ENCODE measurements around the gene CNGA2.

Gene CNGA2

GRCh38 chrX:151776936-151777335, 42.4 kb downstream of the CNGA2 start:
- Histone ChIP-seq H3K4me1 (ENCODE audit: control insufficient read depth in 1 of 2, insufficient read depth in 2 of 2, low read length in 2 of 2) (no peaks in the 10 kb centered on the region), H3K27me3 (ENCODE audit: low read depth, low read length) (no peaks in the 10 kb centered on the region), H3K4me3 (ENCODE audit: low read depth in 1 of 2, low read length in 2 of 2) (no peak overlapping the region)

GRCh38 chrX:151779258-151779657, 44.7 kb downstream of the CNGA2 start:
- Histone ChIP-seq H3K27ac (ENCODE audit: low read length) (no peak overlapping the region), H3K36me3 (ENCODE audit: control insufficient read depth in 1 of 2, insufficient read depth in 2 of 2, low read length in 2 of 2) (no peaks in the 10 kb centered on the region), H3K4me1 (ENCODE audit: control insufficient read depth in 1 of 2, insufficient read depth in 2 of 2, low read length in 2 of 2) (no peaks in the 10 kb centered on the region), H3K9me3 (ENCODE audit: control insufficient read depth in 1 of 2, low read length in 2 of 2) (no peaks in the 10 kb centered on the region), H3K27me3 (ENCODE audit: low read depth, low read length) (no peaks in the 10 kb centered on the region), H3K4me3 (ENCODE audit: low read depth in 1 of 2, low read length in 2 of 2) (no peak overlapping the region)

More at GRCh38 chrX:151776936-151777335, 42.4 kb downstream of the CNGA2 start:
- Histone ChIP-seq H3K27ac (ENCODE audit: low read length) (no peak overlapping the region), H3K36me3 (ENCODE audit: control insufficient read depth in 1 of 2, insufficient read depth in 2 of 2, low read length in 2 of 2) (no peaks in the 10 kb centered on the region), H3K9me3 (ENCODE audit: control insufficient read depth in 1 of 2, low read length in 2 of 2) (no peaks in the 10 kb centered on the region)

- no peak overlapping the region for H3K4me3 ChIP-seq (ENCODE audit: low read depth in 1 of 2, low read length in 2 of 2)
- H3K9me3 ChIP-seq (ENCODE audit: control insufficient read depth in 1 of 2, low read length in 2 of 2): no peaks in the 10 kb centered on the region
- H3K27ac ChIP-seq (ENCODE audit: low read length): no peak overlapping the region
- H3K36me3 ChIP-seq (ENCODE audit: control insufficient read depth in 1 of 2, insufficient read depth in 2 of 2, low read length in 2 of 2): no peaks in the 10 kb centered on the region
- no peaks in the 10 kb centered on the region for H3K4me1 ChIP-seq (ENCODE audit: control insufficient read depth in 1 of 2, insufficient read depth in 2 of 2, low read length in 2 of 2)
- H3K27me3 ChIP-seq (ENCODE audit: low read depth, low read length): no peaks in the 10 kb centered on the region
These were observed 46.1 kb downstream of the CNGA2 start for GRCh38 chrX:151780621-151781020.

GRCh38 chrX:151789179-151789800, 54.7 kb downstream of the CNGA2 start:
- Histone ChIP-seq H3K36me3 (ENCODE audit: control insufficient read depth in 1 of 2, insufficient read depth in 2 of 2, low read length in 2 of 2) (no peaks in the 10 kb centered on the region), H3K4me1 (ENCODE audit: control insufficient read depth in 1 of 2, insufficient read depth in 2 of 2, low read length in 2 of 2) (no peaks in the 10 kb centered on the region), H3K4me3 (ENCODE audit: low read depth in 1 of 2, low read length in 2 of 2) (no peak overlapping the region), H3K9me3 (ENCODE audit: control insufficient read depth in 1 of 2, low read length in 2 of 2) (no peaks in the 10 kb centered on the region), H3K27me3 (ENCODE audit: low read depth, low read length) (no peaks in the 10 kb centered on the region), H3K27ac (ENCODE audit: low read length) (no peak overlapping the region)

- Histone ChIP-seq H3K4me3 (ENCODE audit: low read depth in 1 of 2, low read length in 2 of 2) (no peak overlapping the region), H3K36me3 (ENCODE audit: control insufficient read depth in 1 of 2, insufficient read depth in 2 of 2, low read length in 2 of 2) (no peaks in the 10 kb centered on the region), H3K4me1 (ENCODE audit: control insufficient read depth in 1 of 2, insufficient read depth in 2 of 2, low read length in 2 of 2) (no peaks in the 10 kb centered on the region), H3K27me3 (ENCODE audit: low read depth, low read length) (no peaks in the 10 kb centered on the region), H3K27ac (ENCODE audit: low read length) (no peak overlapping the region), H3K9me3 (ENCODE audit: control insufficient read depth in 1 of 2, low read length in 2 of 2) (no peaks in the 10 kb centered on the region)
These were observed 56.1 kb downstream of the CNGA2 start for GRCh38 chrX:151790481-151791160.

- no peaks in the 10 kb centered on the region for H3K27me3 ChIP-seq (ENCODE audit: low read depth, low read length)
- no peaks in the 10 kb centered on the region for H3K36me3 ChIP-seq (ENCODE audit: control insufficient read depth in 1 of 2, insufficient read depth in 2 of 2, low read length in 2 of 2)
- H3K9me3 ChIP-seq (ENCODE audit: control insufficient read depth in 1 of 2, low read length in 2 of 2): no peaks in the 10 kb centered on the region
These were observed 57.4 kb downstream of the CNGA2 start for GRCh38 chrX:151791961-151792360.

GRCh38 chrX:151792505-151792904, 58.0 kb downstream of the CNGA2 start:
- no peaks in the 10 kb centered on the region for H3K9me3 ChIP-seq (ENCODE audit: control insufficient read depth in 1 of 2, low read length in 2 of 2)
- no peaks in the 10 kb centered on the region for H3K36me3 ChIP-seq (ENCODE audit: control insufficient read depth in 1 of 2, insufficient read depth in 2 of 2, low read length in 2 of 2)
- H3K4me3 ChIP-seq (ENCODE audit: low read depth in 1 of 2, low read length in 2 of 2): no peak overlapping the region
- H3K27me3 ChIP-seq (ENCODE audit: low read depth, low read length): no peaks in the 10 kb centered on the region
- H3K27ac ChIP-seq (ENCODE audit: low read length): no peak overlapping the region
- no peaks in the 10 kb centered on the region for H3K4me1 ChIP-seq (ENCODE audit: control insufficient read depth in 1 of 2, insufficient read depth in 2 of 2, low read length in 2 of 2)

More at GRCh38 chrX:151791961-151792360, 57.4 kb downstream of the CNGA2 start:
- no peaks in the 10 kb centered on the region for H3K4me1 ChIP-seq (ENCODE audit: control insufficient read depth in 1 of 2, insufficient read depth in 2 of 2, low read length in 2 of 2)
- H3K27ac ChIP-seq (ENCODE audit: low read length): no peak overlapping the region
- H3K4me3 ChIP-seq (ENCODE audit: low read depth in 1 of 2, low read length in 2 of 2): no peak overlapping the region

GRCh38 chrX:151793886-151794285, 59.3 kb downstream of the CNGA2 start:
- H3K9me3 ChIP-seq (ENCODE audit: control insufficient read depth in 1 of 2, low read length in 2 of 2): no peaks in the 10 kb centered on the region
- H3K27ac ChIP-seq (ENCODE audit: low read length): no peak overlapping the region
- no peaks in the 10 kb centered on the region for H3K36me3 ChIP-seq (ENCODE audit: control insufficient read depth in 1 of 2, insufficient read depth in 2 of 2, low read length in 2 of 2)
- no peaks in the 10 kb centered on the region for H3K27me3 ChIP-seq (ENCODE audit: low read depth, low read length)
- H3K4me1 ChIP-seq (ENCODE audit: control insufficient read depth in 1 of 2, insufficient read depth in 2 of 2, low read length in 2 of 2): no peaks in the 10 kb centered on the region
- no peak overlapping the region for H3K4me3 ChIP-seq (ENCODE audit: low read depth in 1 of 2, low read length in 2 of 2)
